ENCODE results near the gene GADD45A.

GADD45A gene

GRCh38 chr1:67716800-67717199 lies 31.8 kb downstream of the GADD45A start:
- Histone ChIP-seq H3K27me3 (replicated peaks; ENCODE audit: control insufficient read depth, insufficient read depth, low read length) (no peaks in the 10 kb centered on the region), H3K36me3 (ENCODE audit: control insufficient read depth, insufficient read depth, low read length) (no peaks in the 10 kb centered on the region), H3K4me3 (replicated peaks; ENCODE audit: low read depth, low read length) (no peak overlapping the region)
- no peak for DNase-seq (ENCODE audit: extremely low read depth, insufficient read length)
- no peak for TF ChIP-seq CTCF (IDR thresholded peaks at IDR 0.05; ENCODE audit: insufficient read depth, low read length, poor library complexity, severe bottlenecking)

GRCh38 chr1:67717876-67718275 lies 32.9 kb downstream of the GADD45A start:
- no peaks in the 10 kb centered on the region for H3K27me3 ChIP-seq (replicated peaks; ENCODE audit: control insufficient read depth, insufficient read depth, low read length)
- no peak overlapping the region for H3K4me3 ChIP-seq (replicated peaks; ENCODE audit: low read depth, low read length)
- no peaks in the 10 kb centered on the region for H3K36me3 ChIP-seq (ENCODE audit: control insufficient read depth, insufficient read depth, low read length)
- TF ChIP-seq CTCF (IDR thresholded peaks at IDR 0.05; ENCODE audit: insufficient read depth, low read length, poor library complexity, severe bottlenecking) = no peak
- no peak for DNase-seq (ENCODE audit: extremely low read depth, insufficient read length)

DNA sequence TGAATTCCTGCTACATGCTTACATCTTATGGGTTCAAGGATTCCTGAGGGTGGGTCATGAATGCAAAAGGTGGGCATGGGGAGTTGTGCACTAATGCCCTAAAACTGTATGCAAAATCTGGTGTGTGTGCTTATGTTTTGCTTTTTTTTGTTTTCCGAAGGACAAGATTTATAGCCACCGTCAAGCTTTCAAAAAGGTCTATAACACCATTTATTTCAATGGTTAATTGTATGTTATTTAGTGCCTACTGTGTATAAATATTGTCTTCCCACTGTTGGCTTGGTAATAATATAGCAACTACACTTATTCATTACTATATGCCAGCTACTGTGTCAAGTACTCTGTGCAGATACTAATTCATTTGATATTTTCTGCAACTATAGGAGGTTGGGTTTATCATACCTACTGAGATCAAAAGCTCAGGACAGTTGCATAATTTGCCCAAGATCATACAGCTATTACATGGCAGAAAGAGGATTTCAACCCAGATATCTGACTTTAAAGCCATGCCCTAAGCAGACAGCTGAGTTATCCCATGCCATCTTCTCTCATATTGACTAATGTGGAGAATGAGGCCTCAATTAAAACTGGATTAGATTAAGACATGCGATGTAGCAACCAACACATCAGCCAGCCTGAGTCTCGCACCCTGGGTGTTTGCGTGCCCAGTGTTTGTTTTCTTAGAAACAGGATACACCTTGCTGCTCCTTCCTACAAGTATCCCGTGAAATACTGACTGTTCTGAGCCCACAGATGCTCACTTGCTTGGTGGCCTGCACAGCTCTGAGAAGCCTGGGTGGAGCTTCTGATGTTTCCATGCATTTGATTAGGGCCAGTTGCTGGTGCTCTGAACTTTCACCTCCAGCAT lies 34.6 kb downstream of the GADD45A start:
- no peaks in the 10 kb centered on the region for H3K36me3 ChIP-seq (ENCODE audit: control insufficient read depth, insufficient read depth, low read length)
- no peak for TF ChIP-seq CTCF (IDR thresholded peaks at IDR 0.05; ENCODE audit: insufficient read depth, low read length, poor library complexity, severe bottlenecking)
- no peak for DNase-seq (ENCODE audit: extremely low read depth, insufficient read length)
- H3K27me3 ChIP-seq (replicated peaks; ENCODE audit: control insufficient read depth, insufficient read depth, low read length) = no peaks in the 10 kb centered on the region
- no peak overlapping the region for H3K4me3 ChIP-seq (replicated peaks; ENCODE audit: low read depth, low read length)

DNA sequence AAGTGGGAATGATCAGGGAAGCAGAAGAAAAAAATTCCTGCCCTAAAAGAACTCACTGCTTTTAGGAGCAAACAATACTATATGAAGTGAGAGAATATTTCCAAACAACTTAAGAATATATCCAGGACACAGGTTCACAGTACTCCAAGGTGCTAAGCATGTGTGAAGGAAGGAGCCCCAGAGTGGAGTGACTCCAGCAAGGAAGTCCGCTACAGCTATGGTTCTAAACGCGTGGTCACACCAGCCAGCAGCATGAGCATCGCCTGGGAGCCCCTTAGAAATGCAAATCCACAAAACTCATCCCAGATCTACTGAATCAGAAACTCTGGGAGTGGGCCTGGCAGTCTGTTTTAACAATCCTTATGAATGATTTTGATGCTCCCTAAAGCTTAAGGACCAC lies 36.1 kb downstream of the GADD45A start:
- Histone ChIP-seq H3K27me3 (replicated peaks; ENCODE audit: control insufficient read depth, insufficient read depth, low read length) (no peaks in the 10 kb centered on the region), H3K4me3 (replicated peaks; ENCODE audit: low read depth, low read length) (no peak overlapping the region), H3K36me3 (ENCODE audit: control insufficient read depth, insufficient read depth, low read length) (no peaks in the 10 kb centered on the region)
- TF ChIP-seq CTCF (IDR thresholded peaks at IDR 0.05; ENCODE audit: insufficient read depth, low read length, poor library complexity, severe bottlenecking) = no peak
- DNase-seq (ENCODE audit: extremely low read depth, insufficient read length) = no peak

DNA sequence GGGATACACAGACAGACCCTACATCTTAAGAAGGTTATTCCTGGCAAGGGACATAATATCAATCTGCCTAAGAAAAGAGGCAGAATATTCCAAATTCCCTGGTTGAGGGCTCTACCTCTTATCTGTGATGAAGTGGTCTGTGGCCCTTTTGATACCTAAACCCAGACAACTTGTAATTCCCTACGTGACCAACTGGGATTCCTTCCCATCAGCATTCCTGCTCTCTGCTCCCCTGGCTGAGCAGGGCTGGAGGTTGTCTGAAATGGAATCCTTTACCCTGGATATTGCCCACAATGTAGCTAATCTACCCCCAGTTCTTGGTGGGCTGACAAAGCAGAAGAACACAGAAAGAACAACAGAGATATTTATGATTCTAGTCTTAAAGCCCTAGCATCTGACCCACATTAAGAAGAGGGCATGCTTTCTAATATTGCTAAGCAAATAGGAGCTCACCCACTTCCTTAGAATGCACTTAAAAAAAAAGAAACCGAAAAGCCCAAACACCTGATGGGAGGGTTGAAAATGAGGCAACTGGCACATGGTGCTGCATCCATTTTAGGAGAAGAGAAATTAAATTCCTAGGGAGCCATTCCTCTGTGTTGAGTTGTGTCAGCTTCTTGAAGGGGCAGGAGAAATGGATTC lies 36.8 kb downstream of the GADD45A start:
- no peaks in the 10 kb centered on the region for H3K36me3 ChIP-seq (ENCODE audit: control insufficient read depth, insufficient read depth, low read length)
- no peak for DNase-seq (ENCODE audit: extremely low read depth, insufficient read length)
- H3K4me3 ChIP-seq (replicated peaks; ENCODE audit: low read depth, low read length) = no peak overlapping the region
- no peak for TF ChIP-seq CTCF (IDR thresholded peaks at IDR 0.05; ENCODE audit: insufficient read depth, low read length, poor library complexity, severe bottlenecking)
- H3K27me3 ChIP-seq (replicated peaks; ENCODE audit: control insufficient read depth, insufficient read depth, low read length) = no peaks in the 10 kb centered on the region
